Activated CD8-positive, alpha-beta T cell treated with anti-CD3 and anti-CD28 coated beads for 36 hours (primary cell): ENCODE results near the gene RALGAPA1. TPM values are rescaled to one million over a fixed set of nuclear protein-coding genes. Genes with fewer than 3 reads are reported as not detected.
"Not testable (repeated sequence)": the region's sequence is repeated elsewhere in the genome, so short reads cannot be mapped to it uniquely, and the experiment has no call there.

ENCODE experiments used
- ATAC-seq: fragments of 200-7000 bp; cut with Tn5 transposase; one replicate; pipeline ENCODE4 v1.10.0; 2021; ENCODE audit warnings: mild to moderate bottlenecking, moderate library complexity
- CTCF ChIA-PET: fragments of 350-600 bp; sonication (Branson Sonifier 250); formaldehyde crosslinking; loops from one replicate; lab custom pipeline; 2021; ENCODE audit warnings: antibody characterized with exemption; lab: Charles Lee
- POLR2A ChIA-PET: fragments of 350-600 bp; sonication (Branson Sonifier 250); formaldehyde crosslinking; loops from one replicate; lab custom pipeline; 2021; ENCODE audit warnings: antibody characterized with exemption; lab: Charles Lee
- DNase-seq: peaks from one replicate; pipeline ENCODE4 v3.0.0-alpha.2; 2020
- H3K27ac Mint-ChIP-seq: one replicate; pipeline ENCODE4 v1.8.0; 2021; ENCODE audit warnings: mild to moderate bottlenecking, mixed read lengths
- H3K27me3 Mint-ChIP-seq: one replicate; pipeline ENCODE4 v1.8.0; 2021; ENCODE audit warnings: mixed read lengths
- H3K36me3 Mint-ChIP-seq: one replicate; pipeline ENCODE4 v1.8.0; 2021; ENCODE audit warnings: low read depth, mixed read lengths
- H3K4me1 Mint-ChIP-seq: one replicate; pipeline ENCODE4 v1.8.0; 2021; ENCODE audit warnings: low read depth, mixed read lengths
- H3K4me3 Mint-ChIP-seq: one replicate; pipeline ENCODE4 v1.8.0; 2021; ENCODE audit warnings: mild to moderate bottlenecking, moderate library complexity, mixed read lengths
- H3K9me3 Mint-ChIP-seq: one replicate; pipeline ENCODE4 v1.8.0; 2021; ENCODE audit warnings: mixed read lengths
- intact Hi-C: fragments of 100-400 bp; cut with micrococcal nuclease; formaldehyde crosslinking; loops from one replicate; pipeline ENCODE4 v1.10.0; 2022
- total RNA-seq, 2 experiments: library from RNA; stranded (reverse); gene quantifications; one replicate each; pipeline ENCODE4 v1.2.3, GENCODE V29; 2021
- TF ChIP-seq, protein P1 (sequence below): fragments of 200-600 bp; IDR thresholded peaks from one replicate; pipeline ENCODE4 v1.8.0; 2022; ENCODE audit warnings: antibody characterized with exemption, mild to moderate bottlenecking

Gene RALGAPA1
- total RNA-seq, 2 experiments from 2014 or later, result 23.7 to 26.5 TPM

- ATAC-seq (no peak), DNase-seq (no peak)
- H3K4me3 Mint-ChIP-seq, result no peak overlapping the region
- intact Hi-C loops, result no loop called here
- TF ChIP-seq, protein P1, sequence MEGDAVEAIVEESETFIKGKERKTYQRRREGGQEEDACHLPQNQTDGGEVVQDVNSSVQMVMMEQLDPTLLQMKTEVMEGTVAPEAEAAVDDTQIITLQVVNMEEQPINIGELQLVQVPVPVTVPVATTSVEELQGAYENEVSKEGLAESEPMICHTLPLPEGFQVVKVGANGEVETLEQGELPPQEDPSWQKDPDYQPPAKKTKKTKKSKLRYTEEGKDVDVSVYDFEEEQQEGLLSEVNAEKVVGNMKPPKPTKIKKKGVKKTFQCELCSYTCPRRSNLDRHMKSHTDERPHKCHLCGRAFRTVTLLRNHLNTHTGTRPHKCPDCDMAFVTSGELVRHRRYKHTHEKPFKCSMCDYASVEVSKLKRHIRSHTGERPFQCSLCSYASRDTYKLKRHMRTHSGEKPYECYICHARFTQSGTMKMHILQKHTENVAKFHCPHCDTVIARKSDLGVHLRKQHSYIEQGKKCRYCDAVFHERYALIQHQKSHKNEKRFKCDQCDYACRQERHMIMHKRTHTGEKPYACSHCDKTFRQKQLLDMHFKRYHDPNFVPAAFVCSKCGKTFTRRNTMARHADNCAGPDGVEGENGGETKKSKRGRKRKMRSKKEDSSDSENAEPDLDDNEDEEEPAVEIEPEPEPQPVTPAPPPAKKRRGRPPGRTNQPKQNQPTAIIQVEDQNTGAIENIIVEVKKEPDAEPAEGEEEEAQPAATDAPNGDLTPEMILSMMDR, result no peak
- H3K27me3 Mint-ChIP-seq, result no peaks in the 10 kb centered on the region
- H3K36me3 Mint-ChIP-seq, result peaks cover 24% of the 10 kb centered on the region
- CTCF ChIA-PET, result no interaction called here
- H3K9me3 Mint-ChIP-seq, result peaks cover 3% of the 10 kb centered on the region
- POLR2A ChIA-PET, result no interaction called here
- no peaks in the 10 kb centered on the region for H3K4me1 Mint-ChIP-seq
- H3K27ac Mint-ChIP-seq, result no peak overlapping the region
Measured at GRCh38 chr14:35853225-35853624, 44.1 kb upstream of the RALGAPA1 start.

- no peaks in the 10 kb centered on the region for H3K4me1 Mint-ChIP-seq
- ChIA-PET POLR2A (no interaction called here), CTCF (interaction anchor here (1.1 to 1.5 kb wide), 2 partner anchors 31 to 217 kb away, joined by 3 to 5 read pairs; no protein-coding TSS in a partner anchor)
- H3K36me3 Mint-ChIP-seq, result peaks cover 24% of the 10 kb centered on the region
- DNase-seq (no peak), ATAC-seq (no peak)
- H3K27ac Mint-ChIP-seq, result no peak overlapping the region
- intact Hi-C loops, result no loop called here
- no peaks in the 10 kb centered on the region for H3K27me3 Mint-ChIP-seq
- no peak overlapping the region for H3K4me3 Mint-ChIP-seq
- H3K9me3 Mint-ChIP-seq, result peaks cover 3% of the 10 kb centered on the region
- TF ChIP-seq, protein P1, result no peak
Measured at GRCh38 chr14:35851823-35852222, 42.7 kb upstream of the RALGAPA1 start.

DNA sequence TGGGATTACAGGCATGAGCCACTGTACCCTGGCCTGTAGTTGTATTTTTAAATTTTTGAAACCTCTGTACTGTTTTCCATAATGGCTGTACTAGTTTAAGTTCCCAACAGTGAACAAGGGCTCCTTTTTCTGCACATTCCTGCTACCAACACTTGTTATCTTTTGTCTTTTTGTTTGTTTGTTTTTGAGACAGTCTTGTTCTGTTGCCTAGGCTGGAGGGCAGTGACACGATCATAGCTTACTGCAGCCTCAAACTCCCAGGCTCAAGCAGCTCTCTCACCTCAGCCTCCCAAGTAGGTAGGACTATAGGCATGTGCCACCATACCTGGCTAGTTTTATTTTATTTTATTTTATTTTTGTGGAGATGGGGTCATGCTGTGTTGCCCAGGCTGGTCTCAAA is 40.0 kb upstream of the RALGAPA1 start:
- H3K27ac Mint-ChIP-seq, result no peak overlapping the region
- no peak overlapping the region for H3K4me3 Mint-ChIP-seq
- TF ChIP-seq, protein P1, result no peak
- ChIA-PET POLR2A (no interaction called here), CTCF (no interaction called here)
- peaks cover 3% of the 10 kb centered on the region for H3K9me3 Mint-ChIP-seq
- no peaks in the 10 kb centered on the region for H3K27me3 Mint-ChIP-seq
- no peak for DNase-seq
- H3K4me1 Mint-ChIP-seq, result peaks cover 3% of the 10 kb centered on the region
- H3K36me3 Mint-ChIP-seq, result peaks cover 44% of the 10 kb centered on the region
- intact Hi-C loops, result no loop called here
- no peak for ATAC-seq

DNA sequence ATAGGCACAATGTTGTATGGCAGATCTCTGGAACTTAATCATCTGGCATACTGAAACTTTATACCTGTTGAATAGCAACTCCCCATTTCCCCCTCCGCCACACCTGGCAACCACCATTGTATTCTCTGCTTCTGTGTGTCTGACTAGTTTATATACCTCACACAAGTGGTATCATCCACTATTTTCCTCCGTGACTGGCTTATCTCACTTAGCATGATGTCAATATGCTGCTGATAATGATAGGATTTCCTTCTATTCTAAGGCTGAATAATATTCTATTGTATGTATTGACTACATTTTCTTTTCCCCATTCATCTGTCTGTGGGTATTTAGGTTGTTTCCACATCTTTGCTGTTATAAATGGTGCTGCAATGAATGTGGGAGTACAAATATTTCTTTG is 38.5 kb upstream of the RALGAPA1 start:
- intact Hi-C loops, result no loop called here
- H3K9me3 Mint-ChIP-seq, result peaks cover 7% of the 10 kb centered on the region

GRCh38 chr14:35844494-35844893 is 35.4 kb upstream of the RALGAPA1 start:
- peaks cover 30% of the 10 kb centered on the region for H3K9me3 Mint-ChIP-seq
- H3K36me3 Mint-ChIP-seq, result peaks cover 69% of the 10 kb centered on the region
- ATAC-seq (no peak), DNase-seq (no peak)
- CTCF ChIA-PET, result no interaction called here
- no peaks in the 10 kb centered on the region for H3K27me3 Mint-ChIP-seq
- no peak overlapping the region for H3K4me3 Mint-ChIP-seq
- POLR2A ChIA-PET, result no interaction called here
- H3K27ac Mint-ChIP-seq, result no peak overlapping the region
- intact Hi-C loops, result no loop called here
- peaks cover 3% of the 10 kb centered on the region for H3K4me1 Mint-ChIP-seq
- TF ChIP-seq, protein P1, result no peak

More for the DNA sequence above, 38.5 kb upstream of the RALGAPA1 start:
- H3K27me3 Mint-ChIP-seq, result no peaks in the 10 kb centered on the region
- TF ChIP-seq, protein P1, result no peak
- peaks cover 3% of the 10 kb centered on the region for H3K4me1 Mint-ChIP-seq
- POLR2A ChIA-PET, result no interaction called here
- H3K27ac Mint-ChIP-seq, result no peak overlapping the region
- no peak for ATAC-seq
- DNase-seq, result no peak
- no peak overlapping the region for H3K4me3 Mint-ChIP-seq
- peaks cover 58% of the 10 kb centered on the region for H3K36me3 Mint-ChIP-seq
- CTCF ChIA-PET, result no interaction called here

DNA sequence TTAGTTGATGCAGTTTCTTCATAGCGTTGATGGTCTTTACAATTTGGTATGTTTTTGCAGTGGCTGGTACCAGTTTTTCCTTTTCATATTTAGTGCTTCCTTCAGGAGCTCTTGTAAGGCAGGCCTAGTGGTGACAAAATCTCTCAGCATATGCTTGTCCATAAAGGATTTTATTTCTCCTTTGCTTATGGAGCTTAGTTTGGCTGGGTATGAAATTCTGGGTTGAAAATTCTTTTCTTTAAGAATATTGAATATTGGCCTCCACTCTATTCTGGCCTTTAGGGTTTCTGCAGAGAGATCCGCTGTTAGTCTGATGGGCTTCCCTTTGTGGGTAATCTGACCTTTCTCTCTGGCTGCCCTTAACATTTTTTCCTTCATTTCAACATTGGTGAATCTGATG is 33.1 kb upstream of the RALGAPA1 start:
- peaks cover 82% of the 10 kb centered on the region for H3K36me3 Mint-ChIP-seq
- H3K9me3 Mint-ChIP-seq, result peaks cover 33% of the 10 kb centered on the region
- H3K27me3 Mint-ChIP-seq, H3K27ac Mint-ChIP-seq, H3K4me3 Mint-ChIP-seq, CTCF ChIA-PET, ATAC-seq, intact Hi-C loops, POLR2A ChIA-PET, H3K4me1 Mint-ChIP-seq, DNase-seq: not testable (repeated sequence)

- H3K27ac Mint-ChIP-seq, CTCF ChIA-PET, DNase-seq, H3K4me3 Mint-ChIP-seq, H3K27me3 Mint-ChIP-seq, POLR2A ChIA-PET, H3K4me1 Mint-ChIP-seq, ATAC-seq, intact Hi-C loops: not testable (repeated sequence)
- Mint-ChIP-seq H3K9me3 (peaks cover 33% of the 10 kb centered on the region), H3K36me3 (peaks cover 87% of the 10 kb centered on the region)
Measured at GRCh38 chr14:35841704-35842103, 32.6 kb upstream of the RALGAPA1 start.
